ENCODE measurements around the gene LMO4. TPM values are rescaled to one million over a fixed set of nuclear protein-coding genes. Genes with fewer than 3 reads are reported as not detected.

LMO4 gene, protein sequence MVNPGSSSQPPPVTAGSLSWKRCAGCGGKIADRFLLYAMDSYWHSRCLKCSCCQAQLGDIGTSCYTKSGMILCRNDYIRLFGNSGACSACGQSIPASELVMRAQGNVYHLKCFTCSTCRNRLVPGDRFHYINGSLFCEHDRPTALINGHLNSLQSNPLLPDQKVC
- 66.5 and 98.5 TPM in 2 replicates for total RNA-seq

DNA sequence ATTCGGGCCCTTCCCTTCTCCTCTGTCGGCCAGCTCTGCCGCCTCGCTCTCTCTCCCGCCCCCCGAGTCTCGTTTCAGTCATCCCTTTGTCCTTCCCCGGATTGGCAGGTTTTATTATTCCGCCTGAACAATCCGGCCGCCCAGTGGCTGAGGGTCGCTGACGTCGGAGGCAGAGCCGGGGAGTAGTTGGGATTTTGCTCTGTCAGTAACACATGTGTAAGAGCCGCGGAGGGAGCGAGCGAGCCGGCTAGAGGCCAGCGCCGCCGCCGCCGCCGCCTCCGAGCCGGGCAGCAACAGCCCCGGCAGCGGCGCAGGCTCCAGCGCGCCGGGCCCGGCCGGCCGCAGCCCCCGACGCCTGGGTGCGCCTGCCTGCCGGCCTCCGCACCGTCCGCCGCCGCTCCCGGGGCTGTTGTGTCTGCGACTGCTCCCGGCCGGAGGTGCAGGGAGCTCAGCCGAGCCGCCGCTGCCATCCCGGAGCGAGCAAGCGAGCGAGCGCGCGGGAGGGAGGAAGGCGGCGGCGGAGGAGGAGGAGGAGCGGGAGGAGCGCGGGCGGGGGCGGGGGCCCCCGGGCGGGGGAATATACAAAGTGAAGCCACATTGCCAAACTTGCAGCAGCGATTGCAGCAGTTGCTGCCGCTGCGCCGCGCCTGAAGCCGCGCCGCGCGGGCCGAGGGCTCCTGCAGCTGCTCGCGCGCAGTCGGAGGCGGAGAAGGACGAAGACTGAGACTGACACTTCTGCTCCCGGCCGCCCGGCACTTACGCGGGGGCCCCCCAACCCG lies at the start of gene LMO4:
LMO4 (plus strand) TSS at position 609 of the 779 bp plus-strand sequence. CDS start 3,136 bp downstream, outside the sequence.

